Measurements from ENCODE around the gene PCDHA4. TPM values are rescaled to one million over a fixed set of nuclear protein-coding genes. Genes with fewer than 3 reads are reported as not detected.
"Not testable (repeated sequence)": the region's sequence is repeated elsewhere in the genome, so short reads cannot be mapped to it uniquely, and the experiment has no call there.

The PCDHA4 gene
- total RNA-seq (2014; rRNA removed; shearing (Covaris generic)), result 0.06 and 0.07 TPM in 2 replicates
- polyA plus RNA-seq (2015; cell fraction: cytosol; rRNA removed), result 0.06 TPM in 1 of 2 replicates, not detected in the other
- 0.02 and 0.04 TPM in 2 replicates for polyA plus RNA-seq (2015; cell fraction: nucleus; rRNA removed)

- peak; percentile 18 for DNase-seq (ENCODE audit: low read depth)
Observed at GRCh38 chr5:140806834-140807775, at the start of gene PCDHA4. Gene PCDHA4 (plus strand): TSS chr5:140807068.

DNA sequence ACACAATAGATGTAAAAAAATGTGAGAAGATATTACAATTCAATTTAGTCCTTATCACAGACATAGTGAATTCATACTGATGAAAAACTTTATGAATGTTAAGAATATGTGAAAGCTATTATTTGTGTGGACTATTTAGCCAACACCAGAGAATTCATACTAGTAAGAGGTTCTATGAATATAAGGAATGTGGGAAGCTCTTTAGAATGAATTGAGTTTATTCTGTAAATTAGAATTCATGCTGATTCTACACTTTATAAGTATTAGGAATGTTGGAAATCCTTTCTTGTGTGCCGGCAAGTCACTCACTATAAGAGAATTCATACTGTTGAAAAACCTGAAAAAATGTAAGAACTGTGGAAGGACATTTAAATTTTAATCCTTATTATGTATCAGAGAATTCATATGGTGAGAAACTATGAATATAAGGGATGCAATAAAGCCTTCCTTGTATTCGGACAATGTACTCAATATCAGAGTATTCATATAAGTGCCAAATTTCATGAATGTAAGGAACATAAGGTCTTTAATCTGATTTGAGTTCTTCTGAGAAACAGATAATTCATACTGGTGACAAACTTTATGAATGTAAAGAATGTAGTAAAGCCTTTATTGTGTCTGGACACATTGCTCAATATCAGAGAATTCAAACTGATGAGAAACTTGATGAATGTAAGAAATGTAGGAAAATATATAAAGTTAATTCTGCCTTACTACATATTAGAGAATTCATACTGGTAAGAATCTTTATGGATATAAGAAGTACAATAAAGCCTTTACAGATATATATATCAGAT lies 42.5 kb upstream of the PCDHA4 start:
- DNase-seq (ENCODE audit: low read depth), result no peak

GRCh38 chr5:140767444-140767843 lies 39.4 kb upstream of the PCDHA4 start:
- DNase-seq (ENCODE audit: low read depth), result no peak

DNA sequence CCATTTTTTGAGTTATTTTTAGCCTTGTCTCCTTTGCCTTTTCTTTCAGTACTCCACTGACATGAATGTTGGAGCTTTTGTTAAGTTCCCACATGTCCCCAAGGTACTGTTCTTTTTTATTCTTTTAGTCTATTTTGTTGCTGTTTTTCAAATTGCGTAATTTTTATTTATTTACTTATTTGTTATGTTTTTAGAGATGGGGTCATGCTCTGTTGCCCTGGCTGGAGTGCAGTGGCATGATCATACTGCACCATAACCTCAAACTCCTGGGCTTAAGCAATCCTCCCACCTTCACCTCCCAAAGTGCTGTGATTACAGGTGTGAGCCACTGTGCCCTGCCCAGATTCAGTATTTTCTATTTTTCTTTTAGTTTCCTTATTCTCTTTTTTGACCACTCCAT lies 26.4 kb upstream of the PCDHA4 start:
- DNase-seq (ENCODE audit: low read depth), result no peak

- DNase-seq (ENCODE audit: low read depth), result no peak
Observed at GRCh38 chr5:140785905-140786686, 20.8 kb upstream of the PCDHA4 start, which contains the start of gene PCDHA1. Gene PCDHA1 (plus strand): TSS chr5:140786140.

- DNase-seq (ENCODE audit: low read depth), result not testable (repeated sequence)
Observed at GRCh38 chr5:140787422-140787821, 19.4 kb upstream of the PCDHA4 start.

GRCh38 chr5:140787849-140788504 lies 18.9 kb upstream of the PCDHA4 start:
- DNase-seq (ENCODE audit: low read depth), result not testable (repeated sequence)

DNA sequence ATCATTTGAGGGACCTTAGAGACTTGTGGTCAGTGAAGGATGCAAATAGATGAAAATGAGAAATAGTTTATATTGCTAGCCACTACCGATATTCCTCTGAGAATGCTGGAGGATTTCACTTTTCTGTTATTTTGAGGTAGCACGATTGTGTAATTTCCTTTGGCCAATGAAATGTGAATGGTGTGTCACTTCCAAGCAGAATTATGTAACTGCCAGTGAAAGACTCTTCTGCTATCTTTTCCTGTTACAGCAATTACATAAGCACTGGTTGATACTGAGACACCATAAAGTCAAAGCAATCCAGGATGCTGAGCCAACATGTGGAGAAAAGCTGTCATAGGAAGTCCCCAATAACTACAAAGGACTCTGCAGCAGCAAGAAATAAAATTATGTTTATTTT lies 15.8 kb upstream of the PCDHA4 start:
- no peak for DNase-seq (ENCODE audit: low read depth)

- DNase-seq (ENCODE audit: low read depth), result no peak
Observed at GRCh38 chr5:140794595-140795258, 12.1 kb upstream of the PCDHA4 start, which contains the start of gene PCDHA2. Gene PCDHA2 (plus strand): TSS chr5:140794852.

DNA sequence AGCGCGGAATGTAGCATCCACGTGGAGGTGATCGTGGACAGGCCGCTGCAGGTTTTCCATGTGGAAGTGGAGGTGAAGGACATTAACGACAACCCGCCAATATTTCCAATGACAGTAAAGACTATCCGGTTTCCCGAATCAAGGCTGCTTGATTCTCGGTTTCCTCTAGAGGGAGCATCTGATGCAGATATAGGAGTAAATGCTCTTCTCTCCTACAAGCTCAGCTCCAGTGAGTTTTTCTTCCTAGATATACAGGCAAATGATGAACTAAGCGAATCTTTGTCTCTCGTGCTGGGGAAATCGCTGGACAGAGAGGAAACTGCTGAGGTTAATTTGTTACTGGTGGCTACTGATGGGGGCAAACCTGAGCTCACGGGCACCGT lies 11.6 kb upstream of the PCDHA4 start:
- DNase-seq (ENCODE audit: low read depth), result peak; percentile 11

DNA sequence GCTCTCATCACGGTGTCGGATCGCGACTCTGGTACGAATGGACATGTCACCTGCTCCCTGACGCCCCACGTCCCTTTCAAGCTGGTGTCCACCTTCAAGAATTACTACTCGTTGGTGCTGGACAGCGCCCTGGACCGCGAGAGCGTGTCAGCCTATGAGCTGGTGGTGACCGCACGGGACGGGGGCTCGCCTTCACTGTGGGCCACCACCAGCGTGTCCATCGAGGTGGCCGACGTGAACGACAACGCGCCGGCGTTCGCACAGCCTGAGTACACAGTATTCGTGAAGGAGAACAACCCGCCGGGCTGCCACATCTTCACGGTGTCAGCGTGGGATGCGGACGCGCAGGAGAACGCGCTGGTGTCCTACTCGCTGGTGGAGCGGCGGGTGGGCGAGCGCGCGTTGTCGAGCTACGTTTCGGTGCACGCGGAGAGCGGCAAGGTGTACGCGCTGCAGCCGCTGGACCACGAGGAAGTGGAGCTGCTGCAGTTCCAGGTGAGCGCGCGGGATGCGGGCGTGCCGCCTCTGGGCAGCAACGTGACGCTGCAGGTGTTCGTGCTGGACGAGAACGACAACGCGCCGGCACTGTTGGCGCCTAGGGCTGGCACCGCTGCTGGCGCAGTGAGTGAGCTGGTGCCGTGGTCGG lies 10.7 kb upstream of the PCDHA4 start:
- not testable (repeated sequence) for DNase-seq (ENCODE audit: low read depth)

GRCh38 chr5:140796718-140797095 lies 10.2 kb upstream of the PCDHA4 start:
- no peak for DNase-seq (ENCODE audit: low read depth)

DNA sequence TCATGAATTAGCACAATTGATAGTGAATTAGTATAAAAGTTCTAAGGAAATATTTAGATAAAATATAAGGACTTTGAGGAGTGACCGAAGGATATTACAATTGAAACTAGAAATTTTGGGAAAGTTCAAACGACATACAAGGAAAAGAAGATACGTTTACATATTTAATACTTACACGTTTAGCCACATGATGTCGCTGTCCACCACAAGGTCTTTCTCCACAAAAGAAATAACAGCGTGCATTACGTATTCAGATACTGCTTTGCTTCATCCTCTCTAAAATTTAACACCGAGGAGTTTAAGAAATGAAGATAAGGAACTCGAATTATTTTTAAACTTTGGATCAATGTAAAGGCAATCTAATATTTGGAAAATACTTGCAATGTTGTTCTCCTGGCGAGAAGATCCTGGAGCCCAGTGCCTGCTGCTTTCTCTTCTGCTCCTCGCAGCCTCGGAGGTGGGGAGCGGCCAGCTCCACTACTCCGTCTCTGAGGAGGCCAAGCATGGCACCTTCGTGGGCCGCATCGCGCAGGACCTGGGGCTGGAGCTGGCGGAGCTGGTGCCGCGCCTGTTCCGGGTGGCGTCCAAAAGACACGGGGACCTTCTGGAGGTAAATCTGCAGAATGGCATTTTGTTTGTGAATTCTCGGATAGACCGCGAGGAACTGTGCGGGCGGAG lies 5.9 kb upstream of the PCDHA4 start, which contains the start of gene PCDHA3:
TSS of gene PCDHA3 (plus strand) at position 242 of the 678 bp plus-strand sequence.
- DNase-seq (ENCODE audit: low read depth), result no peak

DNA sequence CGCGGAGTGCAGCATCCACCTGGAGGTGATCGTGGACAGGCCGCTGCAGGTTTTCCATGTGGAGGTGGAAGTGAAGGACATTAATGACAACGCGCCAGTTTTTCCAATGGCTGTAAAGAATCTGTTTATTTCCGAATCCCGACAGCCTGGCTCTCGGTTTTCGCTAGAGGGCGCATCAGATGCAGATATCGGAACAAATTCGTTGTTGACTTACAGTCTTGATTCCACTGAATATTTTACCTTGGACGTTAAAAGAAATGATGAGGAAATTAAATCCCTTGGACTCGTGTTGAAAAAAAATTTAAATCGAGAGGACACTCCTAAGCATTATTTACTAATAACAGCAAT lies 5.4 kb upstream of the PCDHA4 start:
- DNase-seq (ENCODE audit: low read depth), result no peak

GRCh38 chr5:140802381-140802780 lies 4.5 kb upstream of the PCDHA4 start:
- DNase-seq (ENCODE audit: low read depth), result not testable (repeated sequence)

DNA sequence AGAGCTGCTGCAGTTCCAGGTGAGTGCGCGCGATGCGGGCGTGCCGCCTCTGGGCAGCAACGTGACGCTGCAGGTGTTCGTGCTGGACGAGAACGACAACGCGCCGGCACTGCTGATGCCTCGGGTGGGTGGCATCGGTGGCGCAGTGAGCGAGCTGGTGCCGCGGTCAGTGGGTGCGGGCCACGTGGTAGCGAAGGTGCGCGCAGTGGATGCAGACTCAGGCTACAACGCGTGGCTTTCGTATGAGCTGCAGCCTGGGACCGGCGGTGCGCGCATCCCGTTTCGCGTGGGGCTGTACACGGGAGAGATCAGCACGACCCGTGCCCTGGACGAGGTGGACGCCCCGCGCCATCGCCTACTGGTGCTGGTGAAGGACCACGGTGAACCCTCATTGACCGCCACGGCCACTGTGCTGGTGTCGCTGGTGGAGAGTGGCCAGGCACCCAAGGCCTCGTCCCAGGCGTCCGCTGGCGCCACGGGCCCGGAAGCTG lies 4.0 kb upstream of the PCDHA4 start:
- no peak for DNase-seq (ENCODE audit: low read depth)

- DNase-seq (ENCODE audit: low read depth), result not testable (repeated sequence)
Observed at GRCh38 chr5:140808241-140808888, 1.5 kb downstream of the PCDHA4 start.

DNA sequence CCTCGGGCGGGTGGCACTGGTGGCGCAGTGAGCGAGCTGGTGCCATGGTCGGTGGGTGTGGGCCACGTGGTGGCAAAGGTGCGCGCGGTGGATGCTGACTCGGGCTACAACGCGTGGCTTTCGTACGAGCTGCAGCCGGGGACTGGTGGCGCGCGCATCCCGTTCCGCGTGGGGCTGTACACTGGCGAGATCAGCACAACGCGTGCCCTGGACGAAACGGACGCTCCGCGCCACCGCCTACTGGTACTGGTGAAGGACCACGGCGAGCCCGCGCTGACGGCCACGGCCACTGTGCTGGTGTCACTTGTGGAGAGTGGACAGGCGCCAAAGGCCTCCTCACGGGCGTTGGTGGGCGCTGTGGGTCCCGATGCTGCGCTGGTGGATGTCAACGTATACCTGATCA lies 2.0 kb downstream of the PCDHA4 start:
- no peak for DNase-seq (ENCODE audit: low read depth)

Measured in HT1080 (cell line).